GM19351 (cell line): Measurements from ENCODE around the gene GIGYF2.

Source experiments
- ATAC-seq: cut with Tn5 transposase; IDR thresholded peaks from one replicate; pipeline ENCODE4 v1.9.1; 2021; ENCODE audit warnings: mild to moderate bottlenecking, moderate library complexity; ENCODE audit not compliant: unreplicated experiment

Gene GIGYF2

GRCh38 chr2:232748038-232748437 is 50.9 kb downstream of the GIGYF2 start:
- no peak for ATAC-seq

- ATAC-seq: no peak
Observed at GRCh38 chr2:232749331-232749730, 52.2 kb downstream of the GIGYF2 start.

- no peak for ATAC-seq
Observed at GRCh38 chr2:232750135-232750671, 53.1 kb downstream of the GIGYF2 start.

GRCh38 chr2:232757905-232758304 is 60.8 kb downstream of the GIGYF2 start:
- no peak for ATAC-seq

GRCh38 chr2:232761301-232761907 is 64.3 kb downstream of the GIGYF2 start:
- no peak for ATAC-seq

GRCh38 chr2:232767866-232768265 is 70.7 kb downstream of the GIGYF2 start:
- ATAC-seq: no peak

- ATAC-seq: no peak
Observed at GRCh38 chr2:232770207-232770606, 73.1 kb downstream of the GIGYF2 start.

GRCh38 chr2:232771870-232772269 is 74.7 kb downstream of the GIGYF2 start:
- no peak for ATAC-seq

- ATAC-seq: peak; percentile 66
Observed at GRCh38 chr2:232772531-232772930, 75.4 kb downstream of the GIGYF2 start.

- ATAC-seq: no peak
Observed at GRCh38 chr2:232773815-232774214, 76.7 kb downstream of the GIGYF2 start.

GRCh38 chr2:232776435-232776834 is 79.3 kb downstream of the GIGYF2 start, which contains the start of gene KCNJ13:
KCNJ13 (minus strand) TSS chr2:232776565; CDS start chr2:232771362, 5,203 bp downstream.
- ATAC-seq: no peak

- ATAC-seq: no peak
Observed at GRCh38 chr2:232777276-232777675, 80.1 kb downstream of the GIGYF2 start.

- ATAC-seq: no peak
Observed at GRCh38 chr2:232779465-232779864, 82.3 kb downstream of the GIGYF2 start.

- no peak for ATAC-seq
Observed at GRCh38 chr2:232779934-232780333, 82.8 kb downstream of the GIGYF2 start.

GRCh38 chr2:232781765-232782164 is 84.6 kb downstream of the GIGYF2 start:
- ATAC-seq: peak; percentile 89

- no peak for ATAC-seq
Observed at GRCh38 chr2:232783278-232783677, 86.1 kb downstream of the GIGYF2 start.

GRCh38 chr2:232787806-232788205 is 90.7 kb downstream of the GIGYF2 start:
- no peak for ATAC-seq

GRCh38 chr2:232789082-232789481 is 92.0 kb downstream of the GIGYF2 start:
- ATAC-seq: no peak

- ATAC-seq: no peak
Observed at GRCh38 chr2:232791518-232791917, 94.4 kb downstream of the GIGYF2 start.

GRCh38 chr2:232793271-232793670 is 96.1 kb downstream of the GIGYF2 start:
- no peak for ATAC-seq

GRCh38 chr2:232794981-232795380 is 97.8 kb downstream of the GIGYF2 start:
- ATAC-seq: no peak

GRCh38 chr2:232795920-232796319 is 98.8 kb downstream of the GIGYF2 start:
- no peak for ATAC-seq

- ATAC-seq: no peak
Observed at GRCh38 chr2:232798187-232798586, 101.1 kb downstream of the GIGYF2 start.
